Coronary artery (tissue), 2 donors: ENCODE results near the gene SIM2.

Experiments used
- DNase-seq: peaks from one replicate; pipeline ENCODE4 v3.0.0-alpha.2; 2017; ENCODE audit warnings: low spot score
- H3K27ac ChIP-seq, 2 donors: fragments of 200-600 bp; sonication (generic); one replicate each; pipeline ENCODE4 v1.5.1; 2016 to 2019
- H3K4me3 ChIP-seq: fragments of 200-600 bp; sonication (generic); 2 replicates; pipeline ENCODE4 v1.5.1; 2016; ENCODE audit warnings: mild to moderate bottlenecking, moderate library complexity
- TF ChIP-seq, protein P1 (sequence below): fragments of 200-600 bp; sonication (generic); IDR thresholded peaks from one replicate; pipeline ENCODE4 v1.5.1; 2019; ENCODE audit warnings: antibody characterized with exemption

The SIM2 gene

DNA sequence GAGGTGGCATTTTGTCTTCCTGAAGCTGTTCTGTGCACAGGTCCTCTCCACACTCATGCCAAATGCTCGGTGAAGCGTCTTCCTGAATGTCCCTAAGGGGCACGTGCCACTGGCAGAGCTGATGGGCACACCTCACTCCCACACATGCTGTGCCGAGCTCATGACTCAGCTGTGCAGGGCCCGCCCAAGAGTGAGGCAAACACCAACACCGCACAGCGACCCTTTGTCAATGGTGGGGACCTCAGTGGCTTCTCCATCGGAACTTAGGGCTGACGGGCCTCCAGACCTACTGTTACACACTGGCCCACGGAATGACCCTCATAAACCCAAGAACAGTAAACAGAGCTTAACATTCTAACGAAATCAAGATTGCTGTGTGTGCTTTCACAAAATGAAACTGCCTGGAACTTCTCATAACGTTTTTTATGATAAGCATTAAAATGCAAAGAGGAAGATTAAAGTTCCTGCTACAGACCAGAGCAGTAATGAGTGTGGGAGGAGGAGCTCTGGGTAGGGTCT is 89.3 kb downstream of the SIM2 start:
- DNase-seq, result no peak
- H3K4me3 ChIP-seq, result no peak overlapping the region

DNA sequence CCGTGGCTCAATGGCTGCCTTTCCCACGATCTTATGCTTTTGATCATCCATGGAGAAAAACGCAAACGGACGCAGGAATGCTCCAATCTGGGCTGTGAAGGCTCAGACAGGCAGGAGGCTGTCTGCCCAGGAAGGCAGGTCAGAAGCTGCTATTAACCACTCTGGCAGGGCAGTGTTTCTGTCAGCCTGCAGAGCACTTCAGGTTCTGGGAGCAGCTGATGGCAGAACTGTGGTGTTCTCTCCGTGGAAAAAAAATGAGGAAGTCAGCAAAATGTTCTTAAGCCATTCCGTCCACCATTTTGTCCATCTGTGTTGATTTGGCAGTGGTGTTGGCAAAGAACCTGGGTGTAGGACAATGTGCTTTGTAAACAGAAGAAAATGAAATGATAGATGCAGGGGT is 91.7 kb downstream of the SIM2 start:
- Histone ChIP-seq H3K27ac (no peak overlapping the region), H3K4me3 (no peak overlapping the region)
- DNase-seq, result no peak
- TF ChIP-seq, protein P1, sequence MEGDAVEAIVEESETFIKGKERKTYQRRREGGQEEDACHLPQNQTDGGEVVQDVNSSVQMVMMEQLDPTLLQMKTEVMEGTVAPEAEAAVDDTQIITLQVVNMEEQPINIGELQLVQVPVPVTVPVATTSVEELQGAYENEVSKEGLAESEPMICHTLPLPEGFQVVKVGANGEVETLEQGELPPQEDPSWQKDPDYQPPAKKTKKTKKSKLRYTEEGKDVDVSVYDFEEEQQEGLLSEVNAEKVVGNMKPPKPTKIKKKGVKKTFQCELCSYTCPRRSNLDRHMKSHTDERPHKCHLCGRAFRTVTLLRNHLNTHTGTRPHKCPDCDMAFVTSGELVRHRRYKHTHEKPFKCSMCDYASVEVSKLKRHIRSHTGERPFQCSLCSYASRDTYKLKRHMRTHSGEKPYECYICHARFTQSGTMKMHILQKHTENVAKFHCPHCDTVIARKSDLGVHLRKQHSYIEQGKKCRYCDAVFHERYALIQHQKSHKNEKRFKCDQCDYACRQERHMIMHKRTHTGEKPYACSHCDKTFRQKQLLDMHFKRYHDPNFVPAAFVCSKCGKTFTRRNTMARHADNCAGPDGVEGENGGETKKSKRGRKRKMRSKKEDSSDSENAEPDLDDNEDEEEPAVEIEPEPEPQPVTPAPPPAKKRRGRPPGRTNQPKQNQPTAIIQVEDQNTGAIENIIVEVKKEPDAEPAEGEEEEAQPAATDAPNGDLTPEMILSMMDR, result no peak

More for the DNA sequence above, 89.3 kb downstream of the SIM2 start:
- TF ChIP-seq, protein P1, result no peak
- H3K27ac ChIP-seq, result no peak overlapping the region

DNA sequence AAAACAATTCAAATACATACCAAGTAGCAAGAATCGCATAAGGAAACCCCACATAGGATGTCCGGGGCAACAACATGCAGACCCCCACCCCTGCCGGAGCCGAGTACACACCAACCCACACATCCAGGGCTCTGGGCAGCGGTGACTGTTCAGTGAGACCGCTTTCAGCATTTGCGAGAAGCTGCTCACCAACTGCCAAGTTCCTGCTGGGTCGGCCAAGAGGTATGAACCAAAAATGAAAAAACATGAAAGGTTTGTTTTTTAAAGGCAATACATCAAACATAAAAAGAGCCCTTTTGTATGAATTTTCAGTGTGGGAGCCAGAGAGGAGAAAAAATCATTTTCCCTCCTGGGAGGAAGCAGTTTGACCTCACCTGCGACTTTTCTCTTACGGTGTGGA is 92.3 kb downstream of the SIM2 start:
- TF ChIP-seq, protein P1, result no peak
- Histone ChIP-seq H3K4me3 (no peak overlapping the region), H3K27ac (no peak overlapping the region)
- DNase-seq, result no peak

DNA sequence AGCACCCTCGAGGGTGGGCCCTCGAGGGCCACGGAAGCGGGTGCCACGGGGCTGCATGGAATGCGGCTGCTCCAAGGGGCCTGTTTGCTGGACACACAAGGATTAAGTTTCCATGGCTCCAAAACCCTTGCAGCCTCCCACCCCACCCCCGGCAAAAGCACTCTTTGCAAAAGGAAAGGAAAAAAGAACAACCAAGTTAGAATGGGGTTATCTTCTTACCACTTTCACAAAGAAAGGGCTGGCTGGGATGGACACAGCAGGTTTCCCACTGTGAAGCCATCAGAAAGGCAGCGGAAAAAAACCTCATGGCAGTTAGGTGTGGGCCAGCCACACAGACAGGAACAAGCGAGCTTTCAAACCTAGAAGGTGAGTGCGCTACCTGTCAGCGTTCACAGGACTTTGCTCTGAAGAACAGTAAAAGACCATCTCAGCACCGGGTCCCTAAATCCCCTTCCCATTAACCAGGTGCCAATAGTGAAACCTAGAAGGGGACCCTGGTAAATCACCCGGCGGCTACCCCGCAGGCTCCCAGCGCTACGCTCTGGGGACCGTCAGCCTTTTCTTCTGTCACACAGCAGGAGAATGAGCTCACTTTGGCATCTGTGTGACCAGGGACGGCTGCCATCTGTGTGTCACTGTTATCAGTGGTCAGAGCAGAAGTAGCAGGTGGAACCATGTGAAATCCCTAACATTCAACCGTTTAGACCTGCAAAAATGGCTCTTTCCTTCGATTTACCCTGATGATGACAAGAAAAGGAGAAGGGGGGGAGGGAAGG is 93.0 kb downstream of the SIM2 start:
- Histone ChIP-seq H3K4me3 (no peak overlapping the region), H3K27ac (no peak overlapping the region)
- TF ChIP-seq, protein P1, result no peak
- no peak for DNase-seq

DNA sequence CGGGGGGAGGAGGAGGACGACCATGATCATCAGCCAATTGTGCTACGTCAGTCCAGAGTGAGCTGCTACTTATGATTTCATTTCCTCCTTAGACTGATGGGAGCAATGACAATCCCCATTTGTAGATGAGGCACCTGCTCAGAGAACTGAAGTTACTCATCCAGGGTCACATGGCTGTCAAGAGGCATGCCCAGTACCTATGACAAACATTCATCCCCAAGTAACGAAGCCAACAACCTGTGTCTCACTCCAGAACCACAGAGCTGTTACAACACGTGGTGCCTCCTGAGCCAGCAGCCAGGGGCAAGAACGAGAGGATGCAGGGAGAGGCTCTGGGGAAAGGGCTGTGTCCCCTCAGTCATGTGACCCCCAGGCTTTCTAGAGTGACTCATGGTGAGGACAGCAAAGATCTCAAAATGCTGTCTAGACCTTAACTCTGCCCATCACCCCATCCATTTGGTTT is 93.6 kb downstream of the SIM2 start:
- TF ChIP-seq, protein P1, result no peak
- DNase-seq, result no peak
- no peak overlapping the region for H3K27ac ChIP-seq
- no peak overlapping the region for H3K4me3 ChIP-seq

DNA sequence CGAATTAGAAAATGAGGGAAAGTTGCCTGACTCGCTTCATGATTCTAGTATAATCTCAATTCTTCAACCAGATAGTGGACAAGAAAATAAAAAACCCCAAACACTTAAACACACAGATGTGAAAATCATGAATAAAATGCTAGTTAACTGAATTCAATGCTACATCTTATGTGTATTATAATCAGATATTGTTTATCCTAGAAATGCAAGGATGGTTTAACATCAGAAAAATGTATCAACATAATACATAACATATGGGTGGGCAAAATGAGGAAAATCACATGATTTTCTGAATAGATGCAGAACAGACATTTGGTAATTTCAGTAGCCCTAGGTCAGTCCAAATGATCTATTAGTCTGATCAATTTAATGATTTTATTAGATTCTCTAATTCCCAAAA is 97.2 kb downstream of the SIM2 start:
- TF ChIP-seq, protein P1, result no peak
- no peak for DNase-seq
- no peak overlapping the region for H3K4me3 ChIP-seq
- H3K27ac ChIP-seq, result no peak overlapping the region

DNA sequence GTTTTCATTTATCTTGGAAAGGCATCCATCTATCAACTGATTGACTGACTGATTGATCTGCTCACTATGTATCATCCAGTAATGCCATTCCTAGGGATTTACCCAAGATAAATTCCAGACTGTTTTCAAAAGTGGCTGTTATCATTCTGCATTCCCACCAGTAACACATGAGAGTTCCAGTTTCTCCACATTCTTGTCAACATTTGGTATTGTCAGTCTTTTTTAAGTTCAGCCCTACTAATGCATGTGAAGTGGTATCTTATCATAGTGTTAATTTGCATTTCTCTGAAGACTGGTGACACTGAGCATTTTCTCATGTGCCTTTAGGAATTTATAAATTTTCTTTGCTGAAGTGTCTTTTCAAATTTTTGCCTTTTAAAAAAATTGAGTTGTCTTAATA is 99.6 kb downstream of the SIM2 start:
- DNase-seq, result no peak
- Histone ChIP-seq H3K27ac (no peak overlapping the region), H3K4me3 (no peak overlapping the region)
- TF ChIP-seq, protein P1, result no peak
